Thoracic aorta (tissue), 2 donors: ENCODE measurements around the gene HDGFL2. TPM values are rescaled to one million over a fixed set of nuclear protein-coding genes. Genes with fewer than 3 reads are reported as not detected.

Source experiments
- ATAC-seq: fragments of 150-250 bp; one replicate; pipeline ENCODE4 v1.8.0; 2017; ENCODE audit warnings: low read depth; ENCODE audit not compliant: insufficient number of reproducible peaks, low FRiP score
- DNase-seq: peaks from one replicate; pipeline ENCODE4 v3.0.0-alpha.2; 2020; ENCODE audit warnings: low spot score
- H3K27ac ChIP-seq, 2 donors: fragments of 200-600 bp; sonication (generic); 1 replicate in 1 of 2; 2 replicates in 1 of 2; pipeline ENCODE4 v1.5.1; 2016; ENCODE audit warnings: mild to moderate bottlenecking in 2 of 2, moderate library complexity in 2 of 2
- H3K27me3 ChIP-seq: fragments of 200-600 bp; sonication (generic); replicated peaks from 2 replicates; pipeline ENCODE4 v1.6.0; 2016; ENCODE audit warnings: mild to moderate bottlenecking; ENCODE audit not compliant: insufficient read depth
- H3K36me3 ChIP-seq: fragments of 200-600 bp; sonication (generic); one replicate; pipeline ENCODE4 v1.5.1; 2016
- H3K4me1 ChIP-seq, 2 donors: fragments of 200-600 bp; sonication (generic); 1 replicate in 1 of 2; 2 replicates in 1 of 2; pipeline versions ENCODE4 v1.5.1 to v1.6.0; 2016; ENCODE audit warnings: low read depth in 2 of 2, mild to moderate bottlenecking in 1 of 2; ENCODE audit not compliant: control insufficient read depth in 1 of 2
- H3K4me3 ChIP-seq: fragments of 200-600 bp; sonication (generic); 2 replicates; pipeline ENCODE4 v1.5.1; 2016; ENCODE audit warnings: mild to moderate bottlenecking
- H3K9me3 ChIP-seq: fragments of 200-600 bp; sonication (generic); 2 replicates; pipeline ENCODE4 v1.5.1; 2016
- total RNA-seq, 2 donors: library from RNA; depleted of rRNA; stranded (reverse); fragments of >200 nt; gene quantifications; one replicate each; pipeline versions ENCODE4 v1.1.0 to v1.2.3, GENCODE V29; 2016
- TF ChIP-seq, protein P1 (sequence below): fragments of 200-600 bp; sonication (generic); IDR thresholded peaks from one replicate; pipeline ENCODE4 v1.5.1; 2019; ENCODE audit warnings: antibody characterized with exemption

HDGFL2 gene
- total RNA-seq, 2 donors from 2014 or later = 22.7 to 40.3 TPM

DNA sequence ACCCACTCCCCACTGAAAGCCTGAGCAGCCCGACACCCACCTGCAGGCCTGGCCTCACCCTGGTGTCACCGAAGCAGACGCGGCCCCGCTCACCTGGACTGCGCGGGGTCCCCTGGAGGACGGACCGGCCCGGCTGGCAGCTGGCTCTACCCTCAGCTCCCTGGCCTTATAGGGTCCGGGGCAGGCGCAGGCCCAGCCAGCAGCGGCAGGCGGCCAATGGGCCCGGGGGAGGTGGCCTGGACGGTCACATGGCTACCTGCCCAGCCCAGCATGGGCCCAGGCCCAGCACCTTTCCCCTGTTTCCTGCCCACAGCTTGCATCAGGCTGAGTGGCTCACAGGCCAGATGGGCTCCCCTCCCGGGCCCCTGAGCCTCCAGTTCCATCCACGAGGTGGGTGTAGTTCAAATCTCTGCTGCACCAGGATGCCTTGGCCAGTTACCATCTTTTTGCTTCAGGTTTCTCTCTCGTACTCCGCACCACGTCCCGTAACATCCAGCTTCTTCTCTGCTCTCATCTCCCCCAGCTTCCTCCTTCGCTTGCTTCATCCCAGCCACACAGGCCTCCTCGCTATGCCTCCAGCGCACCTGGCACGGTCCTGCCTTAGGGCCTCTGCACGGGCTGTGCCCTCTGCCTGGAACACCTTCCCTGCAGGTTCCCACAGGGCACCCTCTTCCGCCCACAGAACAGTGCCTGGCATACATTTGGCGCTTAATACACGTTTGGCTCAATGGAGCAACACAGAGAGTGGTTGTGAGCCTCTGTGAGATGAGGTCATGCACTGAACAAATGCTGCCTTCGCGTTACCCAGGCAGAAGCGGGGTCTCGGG, 46.5 kb downstream of the HDGFL2 start, which contains the start of gene PLIN4:
PLIN4 (minus strand) TSS at position 142 of the 827 bp plus-strand sequence. CDS start 214 bp downstream, outside the sequence.
- peak within 1 kb of the TSS in 1 of 2 donors; percentile 30 for H3K27ac ChIP-seq
- TF ChIP-seq, protein P1, sequence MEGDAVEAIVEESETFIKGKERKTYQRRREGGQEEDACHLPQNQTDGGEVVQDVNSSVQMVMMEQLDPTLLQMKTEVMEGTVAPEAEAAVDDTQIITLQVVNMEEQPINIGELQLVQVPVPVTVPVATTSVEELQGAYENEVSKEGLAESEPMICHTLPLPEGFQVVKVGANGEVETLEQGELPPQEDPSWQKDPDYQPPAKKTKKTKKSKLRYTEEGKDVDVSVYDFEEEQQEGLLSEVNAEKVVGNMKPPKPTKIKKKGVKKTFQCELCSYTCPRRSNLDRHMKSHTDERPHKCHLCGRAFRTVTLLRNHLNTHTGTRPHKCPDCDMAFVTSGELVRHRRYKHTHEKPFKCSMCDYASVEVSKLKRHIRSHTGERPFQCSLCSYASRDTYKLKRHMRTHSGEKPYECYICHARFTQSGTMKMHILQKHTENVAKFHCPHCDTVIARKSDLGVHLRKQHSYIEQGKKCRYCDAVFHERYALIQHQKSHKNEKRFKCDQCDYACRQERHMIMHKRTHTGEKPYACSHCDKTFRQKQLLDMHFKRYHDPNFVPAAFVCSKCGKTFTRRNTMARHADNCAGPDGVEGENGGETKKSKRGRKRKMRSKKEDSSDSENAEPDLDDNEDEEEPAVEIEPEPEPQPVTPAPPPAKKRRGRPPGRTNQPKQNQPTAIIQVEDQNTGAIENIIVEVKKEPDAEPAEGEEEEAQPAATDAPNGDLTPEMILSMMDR = peak; percentile 14
- peaks cover 0 to 21% of the 10 kb centered on the region in 2 donors for H3K4me1 ChIP-seq
- H3K9me3 ChIP-seq = no peaks in the 10 kb centered on the region
- H3K27me3 ChIP-seq = no peaks in the 10 kb centered on the region
- no peak for DNase-seq
- peak within 1 kb of the TSS; percentile 62 for H3K4me3 ChIP-seq
- no peaks in the 10 kb centered on the region for H3K36me3 ChIP-seq
- ATAC-seq = no peak

DNA sequence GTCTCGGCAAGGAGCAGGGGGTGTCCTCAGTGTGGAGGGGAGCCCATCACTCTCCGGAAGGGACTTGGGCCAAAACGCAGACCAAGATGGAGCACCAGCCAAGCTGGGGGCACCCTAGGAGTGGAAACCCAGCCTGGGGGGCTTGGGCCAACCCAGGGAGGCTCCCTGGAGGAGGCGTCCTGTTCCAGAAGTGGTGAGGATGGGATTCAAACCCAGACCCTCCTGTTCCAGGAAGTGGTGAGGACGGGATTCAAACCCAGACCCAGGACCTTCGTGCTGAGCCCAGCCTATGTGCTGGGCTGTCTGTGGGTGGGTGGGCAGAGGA, 47.0 kb downstream of the HDGFL2 start:
- ATAC-seq = no peak
- TF ChIP-seq, protein P1 = no peak
- no peak for DNase-seq
- Histone ChIP-seq H3K36me3 (no peaks in the 10 kb centered on the region), H3K4me1 (peaks cover 0 to 21% of the 10 kb centered on the region in 2 donors), H3K4me3 (no peak overlapping the region), H3K9me3 (no peaks in the 10 kb centered on the region), H3K27ac (peak overlapping the region in 1 of 2 donors; percentile 30), H3K27me3 (no peaks in the 10 kb centered on the region)

DNA sequence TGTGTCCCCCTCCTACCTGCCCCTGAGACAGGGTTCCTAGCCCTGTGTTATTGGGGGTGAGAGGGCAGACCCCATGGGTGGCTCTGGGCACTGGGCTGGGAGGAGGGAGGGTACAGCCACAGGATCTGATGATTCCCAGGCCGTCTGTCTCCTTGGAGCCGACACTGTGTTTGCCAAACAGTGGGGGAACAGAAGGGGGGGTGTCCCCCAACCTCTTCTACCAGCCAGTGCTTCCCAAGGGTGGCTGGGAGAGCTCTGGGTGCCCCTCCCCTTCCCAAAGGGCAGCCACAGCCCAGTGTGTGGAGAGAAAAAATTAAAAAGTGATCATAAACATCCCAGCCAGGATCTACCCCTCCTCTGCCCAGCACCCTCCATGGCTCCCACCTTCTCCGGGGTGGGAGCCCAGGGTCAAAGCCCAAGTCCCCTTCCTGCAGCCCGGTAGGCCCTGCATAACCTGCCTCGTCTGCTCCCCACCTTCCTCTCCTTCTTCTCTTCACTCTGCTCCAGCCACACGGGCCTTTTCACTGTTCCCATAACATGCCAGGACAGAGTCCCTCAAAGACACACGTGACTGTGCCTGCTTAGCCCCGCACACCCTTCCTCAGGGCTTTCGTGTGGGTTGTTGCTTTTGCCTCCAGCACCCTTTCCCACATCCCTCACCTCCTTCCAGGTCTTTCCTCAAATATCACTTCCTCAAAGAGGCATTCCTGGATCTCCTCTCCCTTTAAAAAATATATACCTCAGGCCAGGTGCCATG, 47.6 kb downstream of the HDGFL2 start:
- Histone ChIP-seq H3K4me3 (no peak overlapping the region), H3K9me3 (no peaks in the 10 kb centered on the region), H3K36me3 (no peaks in the 10 kb centered on the region), H3K4me1 (peaks cover 0 to 21% of the 10 kb centered on the region in 2 donors), H3K27ac (no peak overlapping the region), H3K27me3 (no peaks in the 10 kb centered on the region)
- ATAC-seq (no peak), DNase-seq (no peak)
- TF ChIP-seq, protein P1 = no peak

GRCh38 chr19:4521170-4521887, 49.2 kb downstream of the HDGFL2 start:
- TF ChIP-seq, protein P1 = no peak
- H3K27ac ChIP-seq = no peak overlapping the region

DNA sequence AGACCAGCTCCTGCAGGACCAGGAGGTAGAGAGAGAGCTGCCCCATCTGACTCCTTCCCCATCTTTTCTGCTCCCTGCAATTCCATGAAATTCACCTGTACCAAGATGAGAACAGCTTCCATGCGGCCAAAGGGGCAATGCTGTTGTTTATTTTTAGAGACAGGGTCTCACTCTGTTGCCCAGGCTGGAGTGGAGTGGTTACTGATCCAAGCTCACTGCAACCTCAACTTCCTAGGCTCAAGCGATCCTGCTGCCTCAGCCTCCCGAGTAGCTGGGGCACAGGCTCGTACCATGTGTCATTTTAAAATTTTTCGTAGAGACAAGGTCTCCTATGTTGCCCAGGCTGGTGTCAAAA, 49.8 kb downstream of the HDGFL2 start:
- no peak overlapping the region for H3K27ac ChIP-seq
- H3K4me1 ChIP-seq = peaks cover 0 to 21% of the 10 kb centered on the region in 2 donors
- H3K36me3 ChIP-seq = no peaks in the 10 kb centered on the region
- H3K9me3 ChIP-seq = no peaks in the 10 kb centered on the region
- TF ChIP-seq, protein P1 = no peak
- no peak overlapping the region for H3K4me3 ChIP-seq
- ATAC-seq = no peak
- no peak for DNase-seq
- H3K27me3 ChIP-seq = no peaks in the 10 kb centered on the region

More at GRCh38 chr19:4521170-4521887, 49.2 kb downstream of the HDGFL2 start:
- H3K9me3 ChIP-seq = no peaks in the 10 kb centered on the region
- H3K27me3 ChIP-seq = no peaks in the 10 kb centered on the region
- no peak overlapping the region for H3K4me3 ChIP-seq
- no peak for DNase-seq
- H3K36me3 ChIP-seq = no peaks in the 10 kb centered on the region
- peaks cover 0 to 21% of the 10 kb centered on the region in 2 donors for H3K4me1 ChIP-seq
- no peak for ATAC-seq
